ENCODE results near the gene HCN2. TPM values are rescaled to one million over a fixed set of nuclear protein-coding genes. Genes with fewer than 3 reads are reported as not detected.

The HCN2 gene
- total and polyA plus RNA-seq, 12 donors = 0.74 to 9.1 (median 3.6) TPM

DNA sequence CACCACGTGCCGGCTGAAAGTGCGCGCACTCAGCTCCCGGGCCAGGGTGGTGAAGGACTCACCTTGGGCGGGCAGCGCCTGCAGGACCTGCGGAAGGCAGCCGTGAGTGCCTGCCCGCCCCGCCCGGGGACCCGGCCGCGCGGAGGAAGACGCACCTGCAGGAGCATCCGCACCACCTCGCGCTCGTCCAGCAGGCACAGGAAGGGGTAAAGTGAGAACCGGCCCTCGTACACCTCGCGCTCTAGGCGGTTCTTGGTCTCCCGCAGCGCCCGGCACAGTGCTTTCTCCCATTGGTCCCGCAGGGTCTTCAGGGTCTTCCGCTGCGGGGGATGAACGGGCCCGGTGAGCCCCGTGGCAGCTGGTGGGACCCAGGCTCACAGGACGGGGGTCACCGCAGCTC is 33.0 kb downstream of the HCN2 start:
- Histone ChIP-seq H3K27ac (no peak overlapping the region), H3K36me3 (replicated peaks in 1 of 2) (peaks cover 0 to 65% of the 10 kb centered on the region in 2 donors)
- intact Hi-C loops (cut with DNase I) = no loop called here

DNA sequence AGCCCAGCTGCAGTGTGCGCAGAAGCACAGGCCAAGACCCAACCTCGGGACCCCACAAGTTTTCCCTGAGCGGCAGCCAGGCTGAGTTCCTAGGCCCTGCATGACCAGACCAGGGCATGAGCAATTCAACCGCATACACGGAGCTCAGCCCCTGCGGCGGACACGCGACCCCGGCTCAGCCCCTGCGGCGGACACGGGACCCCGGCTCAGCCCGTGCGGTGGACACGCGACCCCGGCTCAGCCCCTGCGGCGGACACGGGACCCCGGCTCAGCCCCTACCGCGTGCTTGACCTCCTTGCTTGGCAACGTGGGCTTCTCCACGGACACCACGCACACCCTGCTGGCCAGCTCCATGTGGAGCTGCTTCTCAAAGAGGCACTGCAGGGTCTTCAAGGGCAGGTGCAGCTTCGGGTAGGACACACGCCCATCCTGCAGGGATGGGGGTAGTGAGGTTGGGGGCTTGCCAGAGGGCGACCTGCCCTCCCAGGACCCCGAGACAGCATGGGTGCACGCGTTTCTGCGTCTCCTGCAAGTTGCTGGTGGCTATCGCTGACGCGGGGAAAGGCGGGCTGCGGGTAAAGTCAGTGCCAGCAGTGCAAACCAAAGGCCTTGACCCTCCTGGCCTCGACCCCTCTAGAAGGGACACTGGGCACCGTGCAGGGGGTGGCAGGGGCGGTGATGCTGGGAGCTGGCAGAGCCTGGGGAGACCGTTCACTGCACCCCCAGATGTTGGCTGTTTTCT is 33.7 kb downstream of the HCN2 start:
- TF ChIP-seq POLR2A (IDR thresholded peaks at IDR 0.05) (no peak), CTCF (IDR thresholded peaks at IDR 0.05) (no peak)
- intact Hi-C loops (cut with DNase I) = no loop called here
- no peaks in the 10 kb centered on the region for H3K9me3 ChIP-seq (replicated peaks in 1 of 3)
- H3K27me3 ChIP-seq = no peaks in the 10 kb centered on the region
- H3K27ac ChIP-seq = no peak overlapping the region
- H3K4me1 ChIP-seq (replicated peaks in 1 of 2) = no peaks in the 10 kb centered on the region
- peaks cover 0 to 64% of the 10 kb centered on the region in 2 donors for H3K36me3 ChIP-seq (replicated peaks in 1 of 2)
- 89 to 96% (median 90%) methylated on average over 19 to 44 of the region's 44 CpGs for WGBS, 4 donors
- no peak for DNase-seq
- H3K4me3 ChIP-seq = no peak overlapping the region

More for the DNA sequence above, 33.0 kb downstream of the HCN2 start:
- no peak for TF ChIP-seq CTCF (IDR thresholded peaks at IDR 0.05)
- no peak for TF ChIP-seq POLR2A (IDR thresholded peaks at IDR 0.05)
- DNase-seq = no peak
- H3K4me1 ChIP-seq (replicated peaks in 1 of 2) = no peaks in the 10 kb centered on the region
- H3K9me3 ChIP-seq (replicated peaks in 1 of 3) = no peaks in the 10 kb centered on the region
- WGBS, 4 donors = 95 to 97% (median 95%) methylated on average over 18 to 37 of the region's 37 CpGs
- H3K4me3 ChIP-seq = no peak overlapping the region
- H3K27me3 ChIP-seq = no peaks in the 10 kb centered on the region

DNA sequence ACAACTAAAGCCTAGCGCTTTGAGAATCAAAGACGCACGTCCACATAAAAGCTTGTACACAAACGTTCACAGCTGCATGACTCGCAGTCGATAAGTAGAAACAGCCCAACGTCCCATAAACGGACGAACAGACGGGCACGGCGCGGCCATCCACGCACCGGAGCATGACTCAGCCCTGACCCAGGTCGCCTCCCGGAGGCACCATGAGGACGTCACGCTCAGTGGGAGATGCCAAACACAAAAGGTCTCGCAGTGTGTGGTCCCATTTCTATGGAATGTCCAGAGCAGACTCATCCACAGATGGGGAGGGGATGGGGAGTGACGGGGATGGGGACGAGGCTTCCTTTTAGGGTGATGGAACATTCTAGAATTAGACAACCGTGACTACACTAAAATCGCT is 34.3 kb downstream of the HCN2 start:
- Histone ChIP-seq H3K9me3 (replicated peaks in 1 of 3) (no peaks in the 10 kb centered on the region), H3K27ac (no peak overlapping the region)

More for the DNA sequence above, 34.3 kb downstream of the HCN2 start:
- DNase-seq = peak in 3 of 7 donors; percentile 39 to 76 (median 75)
- Histone ChIP-seq H3K27me3 (no peaks in the 10 kb centered on the region), H3K4me1 (replicated peaks in 1 of 2) (no peaks in the 10 kb centered on the region), H3K4me3 (no peak overlapping the region), H3K36me3 (replicated peaks in 1 of 2) (peaks cover 0 to 64% of the 10 kb centered on the region in 2 donors)
- WGBS, 4 donors = 63 to 78% (median 74%) methylated on average over 23 to 24 of the region's 24 CpGs
- intact Hi-C loops (cut with DNase I) = no loop called here
- TF ChIP-seq CTCF (IDR thresholded peaks at IDR 0.05) = no peak
- TF ChIP-seq POLR2A (IDR thresholded peaks at IDR 0.05) = no peak
